ENCODE data around the gene PTH1R.
"Not testable (repeated sequence)": the region's sequence is repeated elsewhere in the genome, so short reads cannot be mapped to it uniquely, and the experiment has no call there.

Gene PTH1R

GRCh38 chr3:46899151-46900006, 21.9 kb downstream of the PTH1R start:
- no peak for DNase-seq (ENCODE audit: low spot score)

GRCh38 chr3:46900007-46900292, 22.4 kb downstream of the PTH1R start:
- no peak for DNase-seq (ENCODE audit: low spot score)

GRCh38 chr3:46900356-46900755, 22.8 kb downstream of the PTH1R start:
- DNase-seq (ENCODE audit: low spot score): no peak

- no peak for DNase-seq (ENCODE audit: low spot score)
Observed at GRCh38 chr3:46901061-46901460, 23.5 kb downstream of the PTH1R start.

- DNase-seq (ENCODE audit: low spot score): no peak
Observed at GRCh38 chr3:46901591-46902187, 24.2 kb downstream of the PTH1R start.

- no peak for DNase-seq (ENCODE audit: low spot score)
Observed at GRCh38 chr3:46902188-46902631, 24.7 kb downstream of the PTH1R start.

- no peak for DNase-seq (ENCODE audit: low spot score)
Observed at GRCh38 chr3:46903341-46904302, 26.1 kb downstream of the PTH1R start.

GRCh38 chr3:46904303-46905212, 27.0 kb downstream of the PTH1R start:
- DNase-seq (ENCODE audit: low spot score): no peak

GRCh38 chr3:46905213-46905560, 27.7 kb downstream of the PTH1R start:
- no peak for DNase-seq (ENCODE audit: low spot score)

GRCh38 chr3:46905661-46906451, 28.3 kb downstream of the PTH1R start:
- DNase-seq (ENCODE audit: low spot score): no peak

GRCh38 chr3:46906471-46907058, 29.0 kb downstream of the PTH1R start:
- DNase-seq (ENCODE audit: low spot score): no peak

GRCh38 chr3:46907271-46907670, 29.8 kb downstream of the PTH1R start:
- DNase-seq (ENCODE audit: low spot score): no peak

GRCh38 chr3:46907960-46908293, 30.4 kb downstream of the PTH1R start:
- no peak for DNase-seq (ENCODE audit: low spot score)

GRCh38 chr3:46908294-46908985, 30.9 kb downstream of the PTH1R start:
- no peak for DNase-seq (ENCODE audit: low spot score)

GRCh38 chr3:46908986-46909534, 31.5 kb downstream of the PTH1R start:
- DNase-seq (ENCODE audit: low spot score): no peak

- peak; percentile 97 for DNase-seq (ENCODE audit: low spot score)
Observed at GRCh38 chr3:46909535-46910161, 32.1 kb downstream of the PTH1R start.

- no peak for DNase-seq (ENCODE audit: low spot score)
Observed at GRCh38 chr3:46910166-46910760, 32.7 kb downstream of the PTH1R start.

GRCh38 chr3:46910914-46911313, 33.4 kb downstream of the PTH1R start:
- not testable (repeated sequence) for DNase-seq (ENCODE audit: low spot score)

- no peak for DNase-seq (ENCODE audit: low spot score)
Observed at GRCh38 chr3:46912986-46913385, 35.5 kb downstream of the PTH1R start.
